Adrenal gland (tissue), 5 donors: ENCODE results near the gene RUBCNL.

Experiments used
- CTCF ChIP-seq, 6 experiments: fragments of 450-650 bp in 4 of 6; fragments of 200-600 bp in 2 of 6; sonication (generic) in 1 of 6; IDR thresholded peaks; 1 replicate in 5 of 6; 2 replicates in 1 of 6; pipeline versions ENCODE4 v1.5.1 to v1.8.0; 2016 to 2021; ENCODE audit warnings: antibody characterized with exemption in 6 of 6, mild to moderate bottlenecking in 2 of 6, moderate library complexity in 1 of 6
- POLR2A ChIP-seq, 2 donors: fragments of 450-650 bp; IDR thresholded peaks; one replicate each; pipeline ENCODE4 v1.6.1; 2017; ENCODE audit warnings: antibody characterized with exemption in 2 of 2, mild to moderate bottlenecking in 2 of 2, moderate library complexity in 1 of 2
- donor health status: DM: no; HTN: no; CAD: no.

GRCh38 chr13:46304546-46304945 is 82.5 kb downstream of the RUBCNL start:
- TF ChIP-seq CTCF (IDR thresholded peaks at IDR 0.05) (no peak), POLR2A (IDR thresholded peaks at IDR 0.05) (no peak)
